Right lobe of liver (tissue), 4 donors: Measurements from ENCODE around the gene IRX1.

ENCODE experiments used
- CTCF ChIP-seq, 4 donors: fragments of 200-600 bp in 3 of 4; fragments of 450-650 bp in 1 of 4; IDR thresholded peaks; one replicate each; pipeline versions ENCODE4 v1.5.1 to v1.8.0; 2016 to 2022; ENCODE audit warnings: antibody characterized with exemption in 4 of 4, mild to moderate bottlenecking in 2 of 4
- POLR2A ChIP-seq: fragments of 450-650 bp; IDR thresholded peaks from one replicate; pipeline ENCODE4 v1.6.1; 2017; ENCODE audit warnings: antibody characterized with exemption, mild to moderate bottlenecking
- donor health status: DM: no; HTN: no; CAD: no.
- donor health status: DM: no; HTN: no; CAD: no.
- donor health status: DM: no; HTN: yes; CAD: no.

DNA sequence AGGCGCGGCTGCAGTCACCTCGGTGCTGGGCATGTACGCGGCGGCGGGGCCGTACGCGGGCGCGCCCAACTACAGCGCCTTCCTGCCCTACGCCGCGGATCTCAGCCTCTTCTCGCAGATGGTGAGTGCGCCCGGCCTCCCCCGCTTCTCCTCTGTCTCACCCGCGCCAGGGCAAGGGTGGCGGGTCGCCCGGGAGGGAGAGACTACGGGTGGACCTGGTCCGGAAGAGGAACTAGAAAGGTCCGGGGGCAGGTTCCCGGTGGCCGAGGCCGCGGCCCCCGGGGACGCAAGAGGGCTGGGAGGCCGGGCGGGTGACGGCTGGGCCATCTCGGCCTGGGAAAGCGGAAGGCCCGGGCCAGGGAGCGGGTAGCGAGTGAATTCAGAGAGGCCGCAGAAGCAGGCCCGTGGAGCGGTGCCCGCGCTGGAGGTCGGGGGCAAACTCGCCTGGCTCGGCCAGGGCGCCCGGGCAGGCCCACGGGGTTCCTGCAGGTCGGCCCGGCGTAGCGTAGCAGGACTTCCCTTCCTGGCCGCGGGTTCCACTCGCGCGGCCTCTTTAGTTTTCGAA is 711 bp downstream of the IRX1 start:
- TF ChIP-seq CTCF (IDR thresholded peaks at IDR 0.05) (no peak), POLR2A (no peak)
